ENCODE data around the gene YAE1. TPM values are rescaled to one million over a fixed set of nuclear protein-coding genes. Genes with fewer than 3 reads are reported as not detected.
A peak's percentile ranks its signal among the peaks of the same experiment; 100 is the strongest.

YAE1 gene
- total and polyA plus RNA-seq, 2 of the 13 experiments (the other 11 are each of a cell fraction or from before 2014, with no cell fraction given): 18.7 to 28.3 TPM

GRCh38 chr7:39540320-39540719 lies 25.9 kb upstream of the YAE1 start (continued):
- TF ChIP-seq FOSL2 (CRISPR knock-in tag; IDR thresholded peaks at IDR 0.05): peak; percentile 34; the same call in 1 of the 2 replicates
- TF ChIP-seq, protein P1, sequence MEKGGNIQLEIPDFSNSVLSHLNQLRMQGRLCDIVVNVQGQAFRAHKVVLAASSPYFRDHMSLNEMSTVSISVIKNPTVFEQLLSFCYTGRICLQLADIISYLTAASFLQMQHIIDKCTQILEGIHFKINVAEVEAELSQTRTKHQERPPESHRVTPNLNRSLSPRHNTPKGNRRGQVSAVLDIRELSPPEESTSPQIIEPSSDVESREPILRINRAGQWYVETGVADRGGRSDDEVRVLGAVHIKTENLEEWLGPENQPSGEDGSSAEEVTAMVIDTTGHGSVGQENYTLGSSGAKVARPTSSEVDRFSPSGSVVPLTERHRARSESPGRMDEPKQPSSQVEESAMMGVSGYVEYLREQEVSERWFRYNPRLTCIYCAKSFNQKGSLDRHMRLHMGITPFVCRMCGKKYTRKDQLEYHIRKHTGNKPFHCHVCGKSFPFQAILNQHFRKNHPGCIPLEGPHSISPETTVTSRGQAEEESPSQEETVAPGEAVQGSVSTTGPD (CRISPR knock-in tag; IDR thresholded peaks at IDR 0.05): 0 out of 2 replicates have a peak, but pooled peaks have one; percentile 80
- TF ChIP-seq ZNF205 (CRISPR knock-in tag; IDR thresholded peaks at IDR 0.05): peak; percentile 53; the same call in 1 of the 2 replicates
- TF ChIP-seq GABPA (IDR thresholded peaks at IDR 0.05; ENCODE audit: low read depth, low read length): no peak
- TF ChIP-seq GABPA (CRISPR knock-in tag; IDR thresholded peaks at IDR 0.05; ENCODE audit: low read depth): peak; percentile 49; the same call in 1 of the 2 replicates
- no peak for TF ChIP-seq SRSF9 (IDR thresholded peaks at IDR 0.05; ENCODE audit: borderline replicate concordance, insufficient read depth, low read depth, low read length, poor library complexity, severe bottlenecking)
- TF ChIP-seq KDM4B (CRISPR knock-in tag; IDR thresholded peaks at IDR 0.05): no peak
- no peak for TF ChIP-seq UBTF (CRISPR knock-in tag; IDR thresholded peaks at IDR 0.05)
- TF ChIP-seq, protein P2, sequence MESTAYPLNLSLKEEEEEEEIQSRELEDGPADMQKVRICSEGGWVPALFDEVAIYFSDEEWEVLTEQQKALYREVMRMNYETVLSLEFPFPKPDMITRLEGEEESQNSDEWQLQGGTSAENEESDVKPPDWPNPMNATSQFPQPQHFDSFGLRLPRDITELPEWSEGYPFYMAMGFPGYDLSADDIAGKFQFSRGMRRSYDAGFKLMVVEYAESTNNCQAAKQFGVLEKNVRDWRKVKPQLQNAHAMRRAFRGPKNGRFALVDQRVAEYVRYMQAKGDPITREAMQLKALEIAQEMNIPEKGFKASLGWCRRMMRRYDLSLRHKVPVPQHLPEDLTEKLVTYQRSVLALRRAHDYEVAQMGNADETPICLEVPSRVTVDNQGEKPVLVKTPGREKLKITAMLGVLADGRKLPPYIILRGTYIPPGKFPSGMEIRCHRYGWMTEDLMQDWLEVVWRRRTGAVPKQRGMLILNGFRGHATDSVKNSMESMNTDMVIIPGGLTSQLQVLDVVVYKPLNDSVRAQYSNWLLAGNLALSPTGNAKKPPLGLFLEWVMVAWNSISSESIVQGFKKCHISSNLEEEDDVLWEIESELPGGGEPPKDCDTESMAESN (CRISPR knock-in tag; conservative IDR thresholded peaks at IDR 0.05): 0 out of 2 replicates have a peak, but pooled peaks have one; percentile 37
- no peak for TF ChIP-seq ZNF432 (CRISPR knock-in tag; IDR thresholded peaks at IDR 0.05; ENCODE audit: borderline replicate concordance)
- no peak for TF ChIP-seq PCBP2 (optimal IDR thresholded peaks at IDR 0.05; ENCODE audit: low read depth, low read length, poor library complexity, severe bottlenecking)
- no peak for TF ChIP-seq YY1 (IDR thresholded peaks at IDR 0.05; ENCODE audit: insufficient read depth, insufficient replicate concordance, low read depth, low read length)
- TF ChIP-seq ZMAT5 (CRISPR knock-in tag; IDR thresholded peaks at IDR 0.05; ENCODE audit: borderline replicate concordance, low read depth): no peak
- peak; percentile 37; the same call in 1 of the 2 replicates for TF ChIP-seq FOXA3 (CRISPR knock-in tag; IDR thresholded peaks at IDR 0.05)
- TF ChIP-seq HDAC1 (CRISPR knock-in tag; IDR thresholded peaks at IDR 0.05): peak; percentile 61
- TF ChIP-seq IRF2 (CRISPR knock-in tag; IDR thresholded peaks at IDR 0.05): no peak
- no peak for TF ChIP-seq ATF7-NPFF (CRISPR knock-in tag; IDR thresholded peaks at IDR 0.05; ENCODE audit: low read depth)
- TF ChIP-seq ZMYM4 (CRISPR knock-in tag; IDR thresholded peaks at IDR 0.05): peak; percentile 74
- TF ChIP-seq EEA1 (CRISPR knock-in tag; IDR thresholded peaks at IDR 0.05; ENCODE audit: borderline replicate concordance): no peak
- peak; percentile 32; the same call in 1 of the 2 replicates for TF ChIP-seq SP5 (CRISPR knock-in tag; IDR thresholded peaks at IDR 0.05; ENCODE audit: borderline replicate concordance, low read depth)
- TF ChIP-seq, protein P3, sequence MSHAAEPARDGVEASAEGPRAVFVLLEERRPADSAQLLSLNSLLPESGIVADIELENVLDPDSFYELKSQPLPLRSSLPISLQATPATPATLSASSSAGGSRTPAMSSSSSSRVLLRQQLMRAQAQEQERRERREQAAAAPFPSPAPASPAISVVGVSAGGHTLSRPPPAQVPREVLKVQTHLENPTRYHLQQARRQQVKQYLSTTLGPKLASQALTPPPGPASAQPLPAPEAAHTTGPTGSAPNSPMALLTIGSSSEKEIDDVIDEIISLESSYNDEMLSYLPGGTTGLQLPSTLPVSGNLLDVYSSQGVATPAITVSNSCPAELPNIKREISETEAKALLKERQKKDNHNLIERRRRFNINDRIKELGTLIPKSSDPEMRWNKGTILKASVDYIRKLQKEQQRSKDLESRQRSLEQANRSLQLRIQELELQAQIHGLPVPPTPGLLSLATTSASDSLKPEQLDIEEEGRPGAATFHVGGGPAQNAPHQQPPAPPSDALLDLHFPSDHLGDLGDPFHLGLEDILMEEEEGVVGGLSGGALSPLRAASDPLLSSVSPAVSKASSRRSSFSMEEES (CRISPR knock-in tag; IDR thresholded peaks at IDR 0.05): 0 out of 2 replicates have a peak, but pooled peaks have one; percentile 35
- TF ChIP-seq U2AF2 (IDR thresholded peaks at IDR 0.05; ENCODE audit: low read depth, low read length): no peak

All from HepG2 (cell line).